AG08395 (cell line): ENCODE results near the gene CAMTA1.

Source experiments
- DNase-seq: peaks from one replicate; pipeline ENCODE4 v3.0.0; 2012; ENCODE audit warnings: mixed read lengths, low spot score

CAMTA1 gene

DNA sequence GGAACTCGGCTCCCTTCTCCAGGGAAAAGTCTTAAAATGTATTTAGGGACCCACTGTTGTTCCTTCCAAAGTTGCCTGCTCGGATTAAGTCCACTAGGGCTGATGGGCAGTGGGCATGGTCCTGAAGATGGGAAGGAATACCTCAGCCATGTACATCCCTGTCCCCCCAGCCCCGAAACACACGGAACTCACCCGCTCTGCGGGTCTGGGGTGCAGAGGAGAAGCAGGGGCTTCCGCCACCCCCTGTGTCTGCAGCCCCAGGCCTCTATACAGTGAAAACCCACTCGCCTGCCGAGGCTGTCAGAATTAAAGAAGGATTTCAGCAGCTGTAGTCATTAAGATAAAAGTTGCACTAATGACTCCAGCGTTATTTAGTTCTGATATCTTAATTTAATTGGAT, 773.2 kb downstream of the CAMTA1 start:
- no peak for DNase-seq

DNA sequence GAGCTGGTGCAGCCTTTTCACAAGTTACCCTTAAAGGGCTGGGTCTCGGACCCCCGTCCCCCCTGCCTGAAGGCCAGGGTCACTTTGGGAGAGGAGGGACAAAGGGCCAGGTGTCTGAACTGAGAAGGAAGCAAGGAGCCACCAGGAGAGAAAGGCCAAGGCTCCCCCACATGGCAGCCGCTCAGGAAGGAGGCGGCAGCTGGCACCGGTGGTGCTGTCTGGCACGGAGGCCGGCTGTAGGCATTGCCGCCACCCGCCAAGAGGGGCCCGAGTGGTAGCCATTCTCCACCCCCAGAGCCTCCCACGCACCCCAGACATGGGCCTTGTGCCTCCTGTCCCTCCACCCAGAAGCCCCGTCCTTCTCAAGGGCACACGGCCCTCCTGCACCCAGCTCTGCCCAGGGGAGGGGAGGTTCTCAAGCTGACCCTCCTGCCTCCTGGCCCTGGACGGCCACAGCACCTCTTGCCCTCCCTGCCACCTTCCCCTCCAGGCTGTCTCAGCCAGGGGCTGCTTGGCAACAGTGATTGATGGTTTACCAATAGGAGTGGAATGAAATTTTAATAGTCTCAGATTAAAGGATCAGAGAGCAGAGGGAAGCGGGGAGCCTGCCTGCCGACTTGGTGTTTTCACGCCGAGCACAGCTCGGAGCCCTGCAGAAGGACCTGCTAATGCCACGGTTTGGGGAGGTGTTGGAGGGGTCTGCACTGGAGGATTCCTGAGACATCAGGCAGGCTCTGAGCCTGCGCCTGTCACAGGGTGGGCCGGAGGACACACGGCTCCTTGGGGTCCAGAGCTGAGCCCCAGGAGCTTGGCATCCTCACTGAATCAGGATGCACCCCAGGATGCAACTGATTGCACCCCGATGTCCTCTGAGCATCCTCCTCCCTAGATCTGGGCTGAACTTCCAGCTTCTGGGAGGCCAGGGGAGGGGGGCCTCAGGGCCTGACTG, 773.9 kb downstream of the CAMTA1 start:
- DNase-seq = no peak

DNA sequence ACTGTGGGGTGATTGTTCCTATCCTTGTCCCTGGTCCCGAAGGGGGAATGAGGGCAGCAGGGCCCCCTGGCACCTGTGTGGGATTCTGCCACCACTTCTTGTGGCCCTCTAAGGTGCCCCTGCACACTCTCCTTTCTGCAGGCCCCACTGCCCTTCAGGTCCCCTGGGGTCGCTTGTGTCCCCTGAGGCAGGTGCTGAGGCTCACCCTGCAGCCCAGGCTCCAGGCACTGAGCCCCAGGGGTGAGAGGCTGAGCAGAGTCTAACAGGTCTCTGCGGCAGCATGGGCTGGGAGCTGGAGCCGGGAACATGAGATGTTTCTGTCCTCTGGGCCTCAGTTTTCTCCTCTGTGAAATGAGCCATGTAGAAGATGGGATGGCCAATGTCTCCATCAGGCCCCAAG, 774.9 kb downstream of the CAMTA1 start:
- no peak for DNase-seq

DNA sequence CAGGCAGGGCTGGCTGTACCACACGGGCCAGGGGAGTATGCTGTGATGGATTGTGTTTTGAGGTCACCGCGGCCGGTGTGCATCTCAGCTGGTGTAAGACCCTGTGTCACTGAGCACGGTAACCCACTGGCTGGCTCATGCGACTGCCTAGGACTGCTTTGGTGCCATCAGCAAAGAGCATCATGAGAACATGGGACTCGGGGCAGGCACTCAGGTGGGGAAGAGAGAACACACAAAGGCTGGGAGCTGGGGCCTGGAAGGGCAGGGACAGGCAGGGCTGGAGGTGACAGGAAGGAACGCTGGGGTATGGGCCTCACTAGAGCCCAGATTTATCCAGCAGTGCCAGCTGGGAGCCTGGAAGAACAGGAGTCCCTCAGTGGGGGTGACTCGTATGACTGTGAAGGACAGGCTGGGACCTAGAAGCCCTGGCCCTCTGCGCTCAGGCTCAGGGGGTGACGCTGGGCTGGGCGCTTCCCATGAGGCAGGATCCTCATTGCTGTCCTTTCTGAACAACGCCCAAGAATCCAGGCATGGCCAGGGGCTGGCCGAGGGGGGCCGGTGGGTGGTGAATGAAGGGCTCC, 775.4 kb downstream of the CAMTA1 start:
- no peak for DNase-seq

DNA sequence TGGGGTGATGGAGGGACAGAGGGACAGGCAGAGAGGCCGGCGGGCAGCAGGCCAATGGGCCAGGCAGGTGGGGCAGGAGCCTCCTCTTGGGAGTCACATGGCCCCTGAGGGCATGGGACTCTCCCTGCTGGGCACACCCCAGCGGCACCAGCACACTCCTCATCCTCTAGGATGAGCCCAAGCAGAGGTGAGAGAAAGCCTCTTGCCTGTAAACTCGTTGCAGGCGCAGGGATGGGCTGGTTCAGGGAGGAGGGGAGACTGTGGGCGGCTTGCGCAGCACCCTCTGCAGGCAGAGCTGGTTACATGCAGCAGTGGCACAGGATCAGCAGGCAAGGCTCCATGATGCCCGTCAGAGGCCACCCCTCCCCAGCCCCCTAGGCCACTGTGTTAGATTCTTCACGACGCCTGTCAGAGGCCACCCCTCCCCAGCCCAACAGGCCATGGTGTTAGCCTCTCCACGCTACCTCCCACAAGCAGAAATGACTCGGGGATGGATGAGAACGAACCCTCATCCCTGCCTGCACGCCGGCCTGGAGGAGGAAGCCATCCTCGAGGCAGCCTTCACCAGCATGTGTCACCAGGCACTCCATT, 776.2 kb downstream of the CAMTA1 start:
- DNase-seq = no peak

DNA sequence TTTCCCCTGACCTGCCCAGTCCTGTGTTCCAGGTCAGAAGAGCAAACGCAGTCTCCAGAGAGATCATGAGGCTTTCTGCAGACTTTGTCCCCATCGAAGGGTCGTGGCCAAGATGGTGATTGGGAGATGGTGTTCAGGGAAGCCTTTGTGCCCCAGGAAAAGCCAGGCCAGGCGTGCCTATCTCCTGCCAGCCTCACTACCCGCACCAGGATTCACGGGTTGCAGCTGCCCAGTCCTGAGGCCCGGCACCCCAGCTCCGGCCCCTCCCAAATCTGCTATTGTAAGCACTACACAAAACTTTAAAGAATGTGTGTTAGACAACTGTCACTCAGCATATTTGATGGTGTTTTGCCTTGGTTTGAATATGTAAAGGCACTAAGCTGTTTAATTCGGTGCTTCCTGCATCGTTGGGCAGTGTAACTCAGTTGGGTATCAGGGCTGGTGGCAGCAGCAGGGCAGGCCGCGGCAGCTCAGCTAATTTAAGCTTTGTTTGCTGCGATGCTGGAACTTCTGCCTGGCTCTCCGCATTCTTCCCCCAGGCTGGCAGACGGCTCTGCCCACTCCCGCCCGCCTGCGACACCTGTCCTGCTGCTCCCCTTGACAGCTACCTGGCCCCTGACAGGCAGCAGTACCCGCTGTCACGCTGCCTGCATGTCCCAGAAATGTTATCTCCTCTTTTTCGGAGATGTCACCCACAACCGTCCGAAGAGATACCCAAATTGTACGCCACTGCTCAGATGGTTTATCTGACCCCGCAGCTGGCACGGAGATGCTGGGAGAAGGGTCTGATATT, 776.9 kb downstream of the CAMTA1 start:
- DNase-seq = no peak

DNA sequence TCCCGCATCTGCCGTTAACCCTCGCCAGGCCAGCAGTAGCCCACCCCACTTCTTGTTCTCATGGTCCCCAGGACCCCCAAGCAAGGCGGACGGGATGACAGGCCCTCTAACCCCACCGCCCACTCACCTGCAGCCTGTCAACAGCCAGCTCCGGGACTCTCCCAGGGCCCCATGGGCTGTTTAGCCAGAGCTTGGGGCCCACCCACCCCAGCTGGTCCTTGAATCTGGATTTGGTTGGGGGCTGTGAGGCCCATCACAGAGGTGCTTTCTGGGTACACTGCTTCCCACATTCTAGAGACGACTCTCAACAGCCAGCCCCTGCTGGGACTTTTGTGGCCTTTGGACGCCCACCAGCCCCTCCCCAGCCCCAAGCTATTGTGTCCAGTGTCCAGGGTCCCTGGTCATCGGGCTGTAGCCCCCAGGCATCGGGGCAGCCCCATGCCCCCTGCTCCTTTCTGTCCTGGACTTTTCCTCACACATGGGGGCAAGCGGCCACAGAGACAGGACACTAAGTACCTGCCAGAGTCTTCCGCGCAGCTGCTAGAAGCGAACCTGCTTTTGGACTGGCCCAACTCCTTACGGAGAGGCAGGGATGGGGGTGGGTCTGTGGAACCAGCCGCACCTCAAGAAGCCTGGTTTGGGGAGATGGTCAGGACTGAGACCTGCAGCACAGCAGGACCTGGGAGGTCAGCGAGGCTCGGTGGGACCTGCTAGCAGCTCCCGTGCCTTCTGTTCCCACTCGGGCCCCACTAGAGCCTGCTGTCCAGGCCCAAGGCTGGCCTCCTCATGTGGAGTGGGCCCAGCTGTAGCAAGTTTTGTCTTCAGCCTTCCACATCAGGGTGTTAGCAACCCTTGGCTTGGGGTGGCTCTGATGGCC, 777.7 kb downstream of the CAMTA1 start:
- DNase-seq = no peak

DNA sequence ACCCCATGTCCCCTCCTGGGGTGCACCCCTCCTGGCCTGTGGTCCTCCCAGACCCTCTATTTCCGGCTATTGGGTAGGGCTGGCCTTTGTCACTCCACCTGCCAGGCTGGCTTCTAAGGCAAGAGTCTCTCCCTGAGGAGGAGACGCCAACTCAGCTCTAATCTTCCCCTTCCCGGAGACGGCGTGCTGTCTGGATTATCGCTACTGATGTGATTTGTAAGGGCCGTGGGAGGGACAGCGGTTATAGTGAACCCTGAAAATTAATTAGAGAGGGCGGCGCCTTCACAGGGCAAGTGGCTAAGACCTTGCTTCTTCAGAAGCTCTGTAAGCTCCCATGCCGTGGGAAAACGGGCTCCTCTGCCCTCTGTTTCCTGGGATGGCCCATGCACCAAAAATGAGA, 778.9 kb downstream of the CAMTA1 start:
- DNase-seq = no peak

DNA sequence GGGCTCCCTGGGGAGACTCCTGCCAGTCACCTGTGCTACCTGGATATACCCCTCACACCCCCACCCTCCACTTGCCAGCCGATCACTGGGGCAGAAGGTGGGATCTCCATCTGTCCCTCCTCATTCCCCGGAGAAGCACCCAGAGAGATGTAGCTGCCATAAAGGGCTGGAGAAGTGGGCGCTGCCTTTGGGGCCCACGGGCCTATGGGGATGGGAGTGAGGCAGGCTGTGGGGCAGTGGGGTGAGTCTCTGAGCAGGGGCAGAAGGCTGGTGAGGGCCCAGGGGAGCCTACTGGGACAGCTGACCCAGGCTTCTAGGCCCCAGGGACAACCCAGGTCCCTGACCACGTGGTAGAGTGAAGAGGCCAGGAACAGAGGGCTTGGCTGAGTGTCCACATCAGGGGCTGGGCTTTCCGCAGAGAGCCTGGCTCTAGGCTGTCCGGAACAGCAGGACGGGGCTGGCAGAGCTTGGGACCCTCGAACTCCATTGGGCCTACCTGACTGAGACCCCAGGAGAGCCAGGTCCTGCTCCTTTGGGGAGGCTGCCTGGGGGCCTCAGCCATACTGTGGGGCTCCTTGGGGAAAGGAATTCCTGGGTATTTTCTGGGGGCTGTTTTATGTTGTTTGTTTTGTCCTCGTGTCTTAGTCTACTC, 780.0 kb downstream of the CAMTA1 start:
- DNase-seq = no peak

DNA sequence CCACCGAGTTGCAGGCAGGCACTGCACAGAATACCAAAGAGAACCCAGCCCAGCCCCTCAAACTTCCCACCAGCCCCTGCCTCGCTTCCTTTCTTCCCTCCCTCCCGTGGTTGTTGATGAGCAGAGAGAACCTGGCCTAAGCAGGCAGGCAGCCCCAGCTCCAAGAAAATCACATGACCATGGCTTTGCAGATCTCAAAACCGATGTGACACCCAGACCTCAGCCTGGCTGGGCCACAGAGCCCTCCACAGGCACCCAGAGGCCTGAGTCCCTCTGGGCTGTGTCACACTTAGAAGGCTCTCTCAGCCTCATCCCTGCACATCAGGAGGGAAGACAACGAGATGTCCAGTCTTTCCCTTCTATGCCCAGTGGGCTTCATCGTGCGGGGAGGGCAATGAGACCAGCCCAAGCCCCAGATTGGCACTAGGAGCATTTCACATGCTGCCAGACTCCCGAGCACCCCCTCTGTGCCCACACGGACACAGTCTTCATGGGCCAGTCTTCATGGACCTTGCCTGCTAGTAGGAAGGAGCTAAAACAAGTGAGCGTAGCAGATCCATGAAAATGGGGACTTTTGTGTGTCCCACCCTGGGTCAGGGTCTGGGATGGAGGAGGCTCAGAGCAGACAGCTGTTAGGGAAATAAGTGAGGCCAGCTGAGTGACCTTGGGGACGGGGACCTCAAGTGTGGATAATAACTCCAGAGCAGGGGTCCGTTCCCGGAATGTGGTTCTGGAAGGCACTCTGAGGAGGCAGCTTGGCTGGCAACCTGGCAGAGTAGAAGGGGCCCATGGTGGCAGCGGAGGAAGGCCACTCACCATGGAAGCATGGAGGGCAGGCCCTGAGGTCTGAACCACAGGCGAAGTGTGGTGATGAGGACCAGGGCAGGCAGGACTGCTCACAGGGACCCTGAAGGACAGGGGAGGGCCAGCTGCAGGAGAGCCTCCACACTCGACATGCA, 781.4 kb downstream of the CAMTA1 start:
- no peak for DNase-seq

DNA sequence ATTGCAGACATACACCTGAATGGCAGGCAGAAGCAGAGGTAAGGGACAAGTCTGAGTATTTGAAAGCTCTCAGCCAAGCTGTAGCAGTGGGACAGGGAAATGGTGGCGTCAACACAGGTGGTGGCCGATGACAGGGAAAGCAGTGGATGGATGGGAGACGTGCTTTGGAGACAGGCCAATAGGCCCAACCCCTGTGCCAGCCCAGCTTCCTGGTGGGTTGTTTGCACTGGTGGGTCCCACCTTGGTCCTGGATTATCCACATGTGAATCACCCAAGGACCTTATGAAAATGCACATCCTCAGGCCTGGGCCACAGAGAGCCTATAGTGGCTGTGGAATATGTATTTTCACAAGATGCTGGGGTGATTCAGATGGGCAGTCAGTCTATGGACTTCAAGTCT, 782.1 kb downstream of the CAMTA1 start:
- DNase-seq = no peak

DNA sequence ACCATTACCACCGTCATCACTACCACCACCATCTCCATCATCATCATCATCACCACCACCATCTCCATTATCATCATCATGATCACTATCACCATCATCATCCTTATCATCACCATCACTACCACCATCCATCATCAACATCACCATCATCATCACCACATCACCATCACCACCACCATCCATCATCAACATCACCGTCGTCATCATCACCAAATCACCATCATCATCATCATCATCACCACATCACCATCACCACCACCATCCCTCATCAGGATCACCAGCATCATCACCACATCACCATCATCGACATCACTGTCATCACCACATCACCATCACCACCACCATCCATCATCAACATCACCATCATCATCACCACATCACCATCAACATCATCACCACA, 782.8 kb downstream of the CAMTA1 start:
- no peak for DNase-seq

DNA sequence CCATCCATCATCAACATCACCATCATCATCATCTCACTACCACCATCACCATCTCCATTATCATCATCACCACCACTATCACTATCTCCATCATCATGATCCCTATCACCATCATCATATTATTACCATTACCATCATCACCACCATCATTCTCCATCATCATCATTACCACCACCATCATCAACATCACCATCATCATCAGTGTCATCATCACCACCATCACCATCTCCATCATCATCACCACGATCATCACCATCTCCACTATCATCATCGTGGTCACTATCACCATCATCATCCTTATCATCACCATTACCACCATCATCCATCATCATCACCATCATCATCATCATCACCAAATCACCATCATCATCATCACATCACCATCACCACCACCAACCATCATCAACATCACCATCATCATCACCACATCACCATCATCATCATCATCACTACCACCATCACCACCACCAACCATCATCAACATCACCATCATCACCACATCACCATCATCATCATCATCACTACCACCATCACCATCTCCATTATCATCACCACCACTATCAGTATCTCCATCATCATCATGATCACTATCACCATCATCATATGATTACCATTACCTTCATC, 783.8 kb downstream of the CAMTA1 start:
- DNase-seq = no peak

DNA sequence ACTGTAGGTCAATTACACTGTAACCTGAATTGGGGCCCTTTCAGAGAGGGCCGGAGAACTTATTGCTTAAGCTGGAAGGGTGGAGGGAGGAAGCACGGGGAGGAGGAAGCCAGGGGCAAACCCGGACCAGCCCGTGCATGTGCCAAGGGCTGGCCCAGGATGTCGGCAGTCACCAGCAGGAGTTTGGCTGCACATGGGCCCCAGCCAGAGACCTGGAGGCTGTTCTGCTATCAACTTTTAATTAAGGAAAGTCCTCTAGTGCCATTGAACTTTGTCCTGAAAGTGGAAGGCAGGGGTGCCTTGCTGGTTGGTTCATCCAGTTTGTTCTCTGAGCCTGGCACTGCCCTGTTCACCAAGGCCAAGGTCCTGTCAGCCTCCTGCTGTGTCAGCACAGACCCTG, 785.1 kb downstream of the CAMTA1 start:
- DNase-seq = no peak

DNA sequence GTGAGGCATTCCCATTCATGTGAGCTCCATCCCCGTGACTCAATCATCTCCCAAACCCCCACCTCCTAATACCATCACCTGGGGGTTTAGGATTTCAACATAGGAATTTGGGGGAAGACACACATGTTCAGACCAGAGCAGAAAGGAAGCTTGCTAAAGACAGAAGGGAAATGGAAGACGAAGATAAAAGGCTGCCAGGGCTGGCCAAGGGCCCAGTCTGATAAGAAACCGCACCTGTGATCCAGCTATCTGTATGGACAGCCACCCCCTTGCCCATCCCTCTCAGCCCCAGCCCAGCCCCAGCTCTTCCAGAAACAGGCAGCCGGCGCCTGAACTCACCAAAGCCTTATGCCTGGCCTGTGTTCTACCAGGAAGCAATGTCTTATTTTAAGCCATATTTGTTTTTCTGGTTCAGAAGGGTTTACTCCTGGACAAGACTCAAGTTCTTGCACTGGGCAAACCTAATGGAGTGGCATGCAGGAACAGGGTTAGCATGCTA, 787.4 kb downstream of the CAMTA1 start:
- DNase-seq = no peak

DNA sequence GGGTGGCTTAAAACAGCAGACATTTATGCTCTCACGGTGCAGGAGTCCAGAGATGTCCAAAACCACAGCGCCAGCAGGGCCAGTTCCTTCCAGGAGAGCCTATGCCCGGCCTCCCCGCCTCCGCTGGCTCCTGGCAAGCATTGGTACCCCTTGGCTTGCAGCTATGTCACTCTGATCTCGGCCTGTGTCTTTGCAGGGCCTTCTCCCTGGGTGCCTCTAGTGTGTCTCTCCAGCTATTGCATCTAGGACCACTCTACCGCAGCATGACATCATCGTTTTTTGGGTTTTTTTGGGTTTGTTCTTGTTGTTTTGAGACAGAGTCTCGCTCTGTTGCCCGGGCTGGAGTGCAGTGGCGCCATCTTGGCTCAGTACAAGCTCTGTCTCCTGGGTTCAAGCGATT, 788.2 kb downstream of the CAMTA1 start:
- no peak for DNase-seq

DNA sequence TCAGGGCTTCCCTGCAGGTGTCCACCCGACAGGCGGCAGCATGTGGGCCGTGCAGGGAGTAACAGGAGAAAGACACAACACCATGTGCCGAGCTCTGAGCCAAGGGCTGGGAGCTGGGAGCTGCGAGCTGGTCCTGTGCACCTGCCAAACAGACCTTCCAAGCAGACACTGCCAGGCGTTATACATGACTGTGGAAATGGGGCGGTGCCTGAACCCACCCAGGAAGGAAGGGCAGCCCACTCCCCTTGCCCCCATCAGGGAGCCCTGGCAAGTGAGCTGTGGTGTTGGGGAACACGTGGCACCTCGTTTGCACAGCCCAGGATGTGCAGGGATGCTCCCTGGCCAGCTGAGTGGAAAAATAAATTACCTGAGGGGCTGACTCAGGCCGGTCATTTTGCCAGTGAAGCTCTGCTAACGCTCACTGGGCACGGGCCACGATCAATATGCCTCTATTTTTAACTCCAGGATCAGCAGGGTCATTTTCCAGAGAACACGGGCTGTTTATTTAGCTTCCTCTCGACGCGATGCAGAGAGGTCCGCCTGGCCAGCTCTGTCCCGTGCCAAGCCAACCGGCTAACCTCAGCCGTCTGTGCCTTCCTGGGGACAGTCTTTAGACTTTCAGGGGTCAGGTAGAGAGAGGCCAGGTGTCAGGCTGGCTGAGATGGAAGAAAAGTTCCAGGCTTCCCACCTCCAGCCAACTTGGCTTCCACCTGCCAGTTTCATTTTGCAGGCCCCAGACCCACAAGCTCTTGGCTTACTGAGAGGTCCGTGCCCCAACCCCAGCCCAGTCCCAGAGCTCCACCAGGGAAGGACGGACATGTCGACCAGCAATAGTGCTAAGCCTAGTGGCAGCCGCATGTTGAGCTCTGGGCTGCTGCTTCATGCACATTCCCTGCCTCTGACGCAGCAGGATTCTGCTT, 789.1 kb downstream of the CAMTA1 start:
- no peak for DNase-seq

DNA sequence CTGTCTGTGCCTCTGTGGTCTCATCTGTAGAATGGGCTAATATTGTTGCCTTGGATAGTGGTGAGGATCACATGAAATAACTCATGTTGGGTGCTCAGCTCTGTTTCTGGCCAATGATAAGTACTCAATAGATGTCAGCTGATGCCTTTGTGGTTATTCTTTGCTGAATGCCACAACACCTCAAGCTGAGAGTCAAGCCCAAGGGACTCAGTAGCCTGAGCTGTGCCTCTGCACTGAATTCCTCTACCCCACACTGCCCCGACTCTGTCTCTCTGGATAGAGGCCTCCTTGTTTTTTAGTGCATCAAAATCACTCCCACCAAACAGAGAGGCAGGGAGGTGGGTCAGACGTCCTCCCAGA, 789.8 kb downstream of the CAMTA1 start:
- no peak for DNase-seq
